HG02840 (cell line): Measurements from ENCODE around the gene RGS9BP.
"Not testable (repeated sequence)": the region's sequence is repeated elsewhere in the genome, so short reads cannot be mapped to it uniquely, and the experiment has no call there.

Experiments used
- ATAC-seq: cut with Tn5 transposase; IDR thresholded peaks from one replicate; pipeline ENCODE4 v1.9.1; 2021; ENCODE audit warnings: mild to moderate bottlenecking, moderate library complexity, moderate number of reproducible peaks; ENCODE audit not compliant: unreplicated experiment, low FRiP score

RGS9BP gene

DNA sequence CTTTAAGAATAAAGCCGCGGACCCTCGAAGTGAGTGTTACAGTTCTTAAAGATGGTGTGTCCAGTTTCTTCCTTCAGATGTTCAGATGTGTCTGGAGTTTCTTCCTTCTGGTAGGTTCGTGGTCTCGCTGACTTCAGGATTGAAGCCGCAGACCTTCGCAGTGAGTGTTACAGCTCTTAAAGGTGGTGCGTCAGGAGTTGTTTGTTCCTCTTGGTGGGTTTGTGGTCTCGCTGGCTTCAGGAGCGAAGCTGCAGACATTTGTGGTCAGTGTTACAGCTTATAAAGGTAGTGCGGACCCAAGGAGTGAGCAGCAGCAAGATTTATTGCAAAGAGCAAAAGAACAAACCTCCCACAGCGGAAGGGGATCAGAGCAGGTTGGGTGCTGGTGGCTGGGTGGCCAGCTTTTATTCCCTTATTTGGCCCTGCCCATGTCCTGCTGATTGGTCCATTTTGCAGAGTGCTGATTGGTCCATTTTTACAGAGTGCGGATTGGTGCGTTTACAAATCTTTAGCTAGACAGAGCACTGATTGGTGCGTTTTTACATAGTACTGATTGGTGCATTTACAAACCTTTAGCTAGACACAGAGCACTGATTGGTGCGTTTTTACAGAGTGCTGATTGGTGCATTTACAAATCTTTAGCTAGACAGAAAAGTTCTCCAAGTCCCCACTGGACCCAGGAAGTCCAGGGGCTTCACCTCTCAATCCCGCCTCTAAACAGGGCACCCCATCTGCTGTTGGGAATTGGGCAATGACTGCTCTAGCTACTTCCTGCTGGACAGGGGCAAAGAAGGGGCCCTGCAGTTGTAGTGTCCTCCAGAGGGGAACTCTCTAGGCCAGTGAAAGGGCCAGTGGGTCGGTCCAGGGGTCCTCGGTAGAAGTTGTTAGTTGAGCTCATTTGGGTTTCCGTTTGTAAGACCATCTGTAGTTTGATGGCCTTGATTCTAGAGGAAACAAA is 17.8 kb downstream of the RGS9BP start:
- ATAC-seq: not testable (repeated sequence)

DNA sequence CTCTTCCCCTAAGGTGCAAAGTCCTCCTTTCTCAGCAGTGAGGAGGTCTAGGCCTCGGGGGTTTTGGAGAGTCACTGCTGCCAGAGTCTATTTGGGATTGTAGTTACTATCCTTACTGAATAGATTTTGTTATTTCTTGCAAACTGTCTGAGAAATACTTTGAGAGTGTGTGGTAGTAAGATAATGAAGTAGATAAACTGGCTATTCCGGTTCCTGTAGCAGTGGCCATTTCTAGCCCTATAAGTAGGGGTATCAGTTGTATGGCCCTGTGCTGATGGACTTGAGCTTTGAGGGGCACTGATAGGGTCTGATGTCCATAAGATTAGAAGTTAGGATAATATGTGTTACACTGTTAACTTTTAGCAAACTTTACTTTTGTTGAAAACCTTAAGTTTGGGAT is 18.7 kb downstream of the RGS9BP start:
- ATAC-seq: not testable (repeated sequence)

DNA sequence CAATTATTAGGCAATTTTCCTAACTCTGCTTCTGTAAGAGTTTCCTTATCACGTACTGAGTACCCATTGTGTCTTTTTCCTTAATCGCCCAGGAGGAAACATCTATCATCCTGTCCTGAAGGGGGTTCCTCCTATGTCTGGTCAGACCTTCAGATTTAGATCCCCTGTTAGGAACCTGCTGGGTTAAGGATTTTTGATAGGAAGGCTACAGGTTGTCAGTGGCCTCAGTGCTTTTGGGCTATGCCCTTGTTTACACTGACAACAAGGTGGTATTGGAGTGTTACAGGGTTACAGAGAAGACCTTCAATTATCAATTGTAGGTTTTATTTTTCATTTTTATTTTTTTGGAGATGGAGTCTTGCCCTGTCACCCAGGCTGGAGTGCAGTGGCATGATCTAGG is 19.2 kb downstream of the RGS9BP start:
- not testable (repeated sequence) for ATAC-seq

DNA sequence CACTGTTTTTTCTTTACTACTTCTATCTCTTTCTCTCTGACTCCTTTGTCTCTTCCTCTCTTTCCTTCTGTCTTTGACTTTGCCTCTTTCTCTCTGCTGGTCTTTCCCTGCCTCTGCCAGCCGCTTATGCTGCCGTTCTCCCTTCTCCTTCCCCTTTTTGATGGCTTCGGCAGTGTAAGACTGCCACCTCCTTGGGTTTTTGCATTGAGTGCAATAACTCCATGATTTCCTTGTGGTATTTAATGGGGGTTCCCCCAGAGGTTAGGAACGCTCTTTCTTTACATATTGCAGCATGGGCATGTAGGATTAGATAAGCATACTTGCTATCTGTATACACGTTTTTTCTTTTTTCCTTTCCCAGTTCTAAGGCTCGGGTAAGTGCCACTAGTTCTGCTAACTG is 19.9 kb downstream of the RGS9BP start:
- ATAC-seq: not testable (repeated sequence)

- not testable (repeated sequence) for ATAC-seq
Observed at GRCh38 chr19:32696771-32697170, 21.1 kb downstream of the RGS9BP start.

GRCh38 chr19:32700129-32700528 is 24.5 kb downstream of the RGS9BP start:
- ATAC-seq: not testable (repeated sequence)

DNA sequence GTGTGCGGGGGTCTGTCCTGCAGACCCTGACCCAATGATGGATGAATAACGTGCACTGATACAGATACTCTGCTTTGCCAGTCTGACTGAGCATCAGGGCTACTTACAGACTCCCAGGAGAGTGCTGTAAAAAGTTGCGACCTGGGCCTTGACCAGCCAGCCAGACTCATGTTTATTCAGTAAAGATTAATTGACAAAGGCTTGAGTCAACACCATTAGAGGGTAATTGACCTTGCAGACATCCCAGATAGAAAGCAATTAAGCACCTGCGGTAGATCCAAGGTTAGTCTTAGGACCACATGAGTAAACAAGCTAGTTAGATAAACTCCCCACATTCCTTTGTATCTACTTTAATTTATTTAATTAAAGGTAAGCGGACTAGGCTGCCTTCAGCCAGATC is 26.4 kb downstream of the RGS9BP start:
- ATAC-seq: no peak

DNA sequence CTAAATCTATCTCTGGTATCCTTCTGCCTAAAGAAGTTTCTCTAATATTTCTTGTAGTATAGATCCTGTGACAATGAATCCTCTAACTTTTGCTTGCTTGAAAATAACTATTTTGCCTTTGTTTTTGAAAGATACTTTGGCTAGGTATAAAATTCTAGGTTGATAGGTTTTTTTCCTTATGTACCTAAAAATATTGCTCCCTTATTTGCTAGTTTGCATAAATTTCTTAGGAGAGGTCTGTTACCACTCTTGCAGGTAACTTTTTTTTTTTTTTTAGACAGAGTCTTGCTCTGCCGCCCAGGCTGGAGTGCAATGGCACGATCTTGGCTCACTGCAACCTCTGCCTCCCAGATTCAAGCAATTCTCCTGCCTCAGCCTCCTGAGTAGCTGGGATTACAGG is 28.4 kb downstream of the RGS9BP start:
- not testable (repeated sequence) for ATAC-seq

GRCh38 chr19:32708457-32708856 is 32.8 kb downstream of the RGS9BP start:
- ATAC-seq: no peak

- ATAC-seq: no peak
Observed at GRCh38 chr19:32709032-32709431, 33.4 kb downstream of the RGS9BP start.

DNA sequence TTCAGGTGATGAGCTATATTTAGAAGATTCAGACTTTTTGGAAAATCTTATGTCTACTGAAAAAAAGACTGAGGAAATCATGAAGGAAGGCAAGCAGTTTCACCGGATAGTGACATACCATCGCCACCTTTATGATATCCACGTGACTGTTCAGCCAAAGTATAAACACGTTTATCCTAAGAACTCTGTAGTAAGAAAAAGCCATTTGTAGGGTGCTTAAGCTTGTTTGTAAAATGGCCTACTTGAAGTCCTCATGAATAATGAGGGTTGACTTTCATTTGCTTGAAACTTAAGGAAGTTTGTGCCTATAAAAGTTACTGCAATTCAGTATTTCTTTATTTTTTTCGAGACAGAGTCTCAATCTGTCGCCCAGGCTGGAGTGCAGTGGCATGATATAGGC is 36.1 kb downstream of the RGS9BP start:
- ATAC-seq: no peak

GRCh38 chr19:32716203-32716602 is 40.6 kb downstream of the RGS9BP start:
- ATAC-seq: not testable (repeated sequence)

GRCh38 chr19:32717496-32717895 is 41.8 kb downstream of the RGS9BP start:
- no peak for ATAC-seq

DNA sequence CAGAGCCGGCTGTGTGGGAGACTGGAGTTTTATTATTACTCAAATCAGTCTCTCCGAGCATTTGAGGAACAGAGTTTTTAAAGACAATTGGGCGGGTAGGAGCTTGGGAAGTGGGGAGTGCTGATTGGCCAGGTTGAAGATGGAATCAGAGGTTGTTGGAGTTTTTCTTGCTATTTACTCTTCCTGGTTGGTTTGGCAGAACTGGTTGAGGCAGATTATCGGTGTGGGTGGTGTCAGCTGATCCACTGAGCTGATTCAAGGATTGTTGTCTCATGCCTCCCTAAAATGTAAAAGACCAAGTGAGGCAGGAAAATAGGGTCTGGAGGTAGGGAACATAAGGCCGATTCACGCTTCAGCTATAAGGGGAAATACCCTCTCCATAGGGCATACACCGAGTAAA is 42.6 kb downstream of the RGS9BP start:
- no peak for ATAC-seq

DNA sequence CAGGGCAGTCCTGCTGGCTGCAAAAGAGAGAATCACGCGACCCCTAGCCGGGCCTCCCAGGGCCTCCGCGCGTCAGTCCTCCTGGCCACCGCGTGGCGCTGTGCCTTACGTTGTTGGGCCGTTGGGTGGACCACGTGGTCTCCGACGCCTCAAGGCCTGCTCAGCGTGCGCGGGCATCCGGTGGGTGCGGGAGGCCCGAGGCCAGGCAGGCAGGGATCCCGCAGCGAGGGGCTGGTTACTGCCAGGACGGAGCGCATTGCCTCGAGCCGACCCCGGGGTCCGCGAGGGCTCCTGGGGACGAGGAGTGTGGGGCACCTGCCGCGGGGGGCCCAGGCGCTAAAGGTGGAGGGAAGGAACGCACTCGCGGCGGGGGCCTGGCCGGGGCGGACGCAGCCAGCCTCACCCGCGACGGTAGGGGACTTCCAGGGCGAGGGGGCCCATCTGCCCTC is 44.0 kb downstream of the RGS9BP start, which contains the start of gene TDRD12:
TSS of gene TDRD12 (plus strand) at position 157 of the 449 bp plus-strand sequence. CDS start 306 bp downstream, outside the sequence.
- no peak for ATAC-seq

GRCh38 chr19:32720216-32720935 is 44.7 kb downstream of the RGS9BP start:
- no peak for ATAC-seq

- ATAC-seq: no peak
Observed at GRCh38 chr19:32720936-32721250, 45.2 kb downstream of the RGS9BP start.
